Head of caudate nucleus (tissue), 42 donors: ENCODE data around the gene ADAMTSL3.
"Not testable (repeated sequence)": the region's sequence is repeated elsewhere in the genome, so short reads cannot be mapped to it uniquely, and the experiment has no call there.

Experiments
- DNase-seq, 42 donors: peaks; one replicate each; pipeline versions ENCODE4 v3.0.0 to v3.0.0-alpha.2; 2020 to 2021; ENCODE audit warnings: mixed read lengths in 7 of 42
- intact Hi-C: fragments of 100-400 bp; cut with DNase I; formaldehyde crosslinking; loops from one replicate; pipeline ENCODE4 v1.15.0; 2022

ADAMTSL3 gene

DNA sequence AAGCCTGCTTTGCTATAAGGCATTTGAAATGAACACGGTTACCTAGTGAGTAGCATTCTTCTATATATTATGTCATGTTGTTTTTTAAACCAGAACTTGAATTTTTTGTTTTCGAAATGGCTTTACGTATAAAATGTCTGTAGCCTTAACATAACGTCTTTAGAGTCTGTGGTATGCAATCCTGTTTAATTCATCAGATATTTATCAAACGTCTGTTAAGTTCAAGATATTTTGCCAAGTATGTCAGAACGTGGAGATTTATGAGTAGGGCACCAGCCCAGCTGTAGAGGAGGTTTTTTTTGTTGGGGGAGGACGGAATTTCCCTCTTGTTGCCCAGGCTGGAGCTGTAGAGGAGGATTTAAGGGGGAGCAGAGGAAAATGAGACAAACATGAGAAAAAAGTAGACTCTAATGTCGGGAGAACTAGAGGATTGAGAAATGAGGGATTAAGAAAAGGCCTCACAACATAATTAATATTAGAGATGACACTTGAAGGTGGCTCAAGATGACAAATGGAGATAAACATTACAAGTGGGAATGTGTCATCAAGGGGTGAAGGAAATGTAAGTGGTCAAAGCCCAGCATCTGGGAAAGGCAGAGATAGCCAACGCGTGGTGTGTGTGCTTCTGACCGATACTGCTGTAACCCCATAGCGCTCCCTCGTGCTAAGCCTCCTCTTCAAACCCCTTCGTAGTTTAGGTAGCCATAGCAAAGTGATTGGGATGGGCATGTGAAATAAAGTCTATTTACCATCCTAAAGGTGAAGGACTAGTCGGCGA lies 427.7 kb downstream of the ADAMTSL3 start:
- intact Hi-C loops, result no loop called here
- DNase-seq, result no peak

DNA sequence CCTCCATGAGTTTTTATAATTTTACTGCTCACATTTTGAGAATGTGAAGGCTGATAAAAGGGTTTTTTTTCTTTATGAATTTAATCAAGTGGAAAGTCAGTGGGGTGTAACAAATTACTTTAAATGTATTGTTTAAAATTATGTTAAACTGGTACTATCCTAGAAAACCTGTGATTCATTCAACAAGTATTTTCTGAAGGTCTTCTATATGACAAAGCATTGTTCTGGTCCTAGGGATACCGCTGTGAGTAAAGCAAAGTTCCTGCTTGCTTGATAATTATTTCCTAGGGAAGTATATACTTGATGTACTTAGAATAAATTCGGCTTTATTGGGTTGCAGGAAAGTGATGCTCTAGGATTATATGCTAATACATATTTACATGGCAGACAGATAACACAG lies 428.8 kb downstream of the ADAMTSL3 start:
- intact Hi-C loops, result no loop called here
- no peak for DNase-seq

DNA sequence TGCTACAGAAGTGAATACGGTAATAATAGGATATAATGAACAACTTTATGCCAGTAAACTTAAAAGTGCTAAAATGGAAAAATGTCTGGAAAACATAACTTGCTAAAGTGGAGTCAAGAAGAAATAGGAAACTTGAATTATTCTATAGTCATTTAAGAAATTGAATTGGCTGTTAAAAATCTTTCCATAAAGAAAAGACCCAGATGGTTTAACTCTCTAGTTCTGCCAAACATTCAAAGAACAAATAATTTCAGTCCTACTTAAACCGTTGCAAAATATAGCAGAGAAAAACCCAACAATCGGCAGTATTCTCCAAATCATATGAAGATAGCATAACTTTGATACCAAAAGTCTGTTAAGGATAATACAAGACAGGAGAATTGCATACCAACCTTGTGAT lies 432.1 kb downstream of the ADAMTSL3 start:
- DNase-seq, intact Hi-C loops: not testable (repeated sequence)
